Stimulated activated CD8-positive, alpha-beta memory T cell treated with anti-CD3 and anti-CD28 coated beads, Interleukin-7, amount 100 ng/mL, for 24 hours (primary cell): ENCODE results near the gene PBLD.
A peak's percentile ranks its signal among the peaks of the same experiment; 100 is the strongest.

Source experiments
- DNase-seq: peaks from one replicate; pipeline ENCODE4 v3.0.0-alpha.2; 2020; ENCODE audit warnings: low read depth

Gene PBLD

DNA sequence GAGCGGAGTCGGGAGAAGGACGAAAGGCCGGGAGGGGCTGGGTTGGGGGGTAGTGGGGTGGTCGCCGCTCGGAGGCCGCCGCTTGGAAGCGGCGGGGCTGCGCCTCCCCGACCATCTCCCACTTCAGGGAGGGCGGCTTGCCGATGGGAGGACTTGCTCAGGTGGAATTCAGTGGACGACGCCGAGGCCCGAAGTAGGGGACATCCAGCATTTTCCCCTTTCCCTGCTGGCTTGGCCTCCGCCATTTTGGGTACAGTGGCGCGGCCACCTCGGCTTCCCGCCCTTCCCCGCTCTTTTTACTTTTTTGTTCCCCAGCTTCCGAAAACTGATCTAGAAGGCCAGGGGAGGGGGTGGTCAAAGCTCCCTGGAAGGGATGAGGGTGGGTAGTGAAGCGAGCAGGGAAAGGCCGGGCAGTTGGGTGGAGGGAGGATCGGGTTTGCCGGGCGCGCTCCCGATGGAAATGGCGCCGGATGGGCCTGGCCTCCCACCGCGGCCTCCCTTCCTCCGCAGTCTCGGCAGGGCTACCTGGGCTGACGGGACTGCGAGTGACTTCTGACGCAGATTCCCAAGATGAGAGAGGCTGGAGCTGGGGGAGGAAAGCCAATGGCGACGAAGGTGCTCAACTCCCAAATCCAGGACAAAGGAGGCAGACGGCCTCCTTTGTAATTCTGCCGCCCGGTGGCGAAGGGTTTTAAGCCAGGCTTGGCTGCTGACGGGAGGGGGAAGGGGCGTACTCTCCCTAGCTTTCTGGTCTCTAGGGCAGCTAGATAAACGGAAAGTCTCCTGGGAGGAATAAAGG is at the start of gene PBLD:
TSS of gene PBLD (minus strand) at position 670 of the 799 bp plus-strand sequence. CDS start 26,084 bp downstream, outside the sequence.
- peak; percentile 18 for DNase-seq

DNA sequence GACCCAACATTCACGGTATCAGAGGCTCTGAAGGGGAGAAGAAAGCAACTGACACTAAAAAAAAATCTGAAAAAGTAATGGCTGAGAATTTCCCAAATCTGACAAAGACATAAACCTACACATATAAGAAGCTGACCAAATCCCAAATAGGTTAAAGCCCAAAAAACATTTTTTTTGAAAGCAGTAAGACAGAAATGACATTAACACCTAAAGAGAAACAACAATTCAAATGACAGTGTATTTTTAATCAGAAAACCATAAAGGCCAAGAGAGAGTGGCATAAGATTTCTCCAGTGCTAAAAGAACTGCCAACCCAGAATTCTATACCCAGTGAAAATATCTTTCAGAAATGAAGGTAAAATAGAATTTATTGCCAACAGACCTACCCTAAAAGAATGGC is 38.9 kb upstream of the PBLD start:
- no peak for DNase-seq

DNA sequence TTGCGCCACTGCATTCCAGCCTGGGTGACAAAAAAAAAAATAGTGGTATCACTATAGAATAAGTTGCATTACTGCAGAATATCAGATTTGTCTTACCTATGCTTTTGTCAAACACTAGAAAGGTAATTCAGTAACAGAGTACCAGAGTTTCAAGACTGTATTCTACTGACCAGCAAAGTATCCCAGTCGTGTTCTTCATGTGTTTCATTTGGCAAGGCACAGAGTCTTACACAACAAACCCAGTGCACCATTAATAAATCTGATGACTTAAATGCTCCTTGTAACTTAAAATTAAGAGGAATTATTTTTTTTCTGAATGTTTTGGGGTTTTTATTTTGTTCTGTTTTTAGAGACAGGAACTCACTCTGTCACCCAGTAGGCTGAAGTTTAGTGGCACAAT is 34.4 kb upstream of the PBLD start:
- DNase-seq = no peak

DNA sequence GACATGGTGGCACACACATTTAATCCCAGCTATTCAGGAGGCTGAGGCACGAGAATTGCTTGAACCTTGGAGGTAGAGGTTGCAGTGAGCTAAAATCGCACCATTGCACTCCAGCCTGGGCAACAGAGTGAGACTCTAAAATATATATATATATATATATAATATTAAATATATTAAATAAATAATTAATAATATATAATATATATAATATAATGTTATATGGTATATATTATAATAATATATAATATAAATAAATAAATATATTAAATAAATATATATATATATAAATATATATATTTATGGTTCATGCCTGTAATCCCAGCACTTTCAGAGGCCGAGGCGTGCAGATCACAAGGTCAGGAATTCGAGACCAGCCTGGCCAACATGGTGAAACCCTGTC is 33.9 kb upstream of the PBLD start:
- no peak for DNase-seq

DNA sequence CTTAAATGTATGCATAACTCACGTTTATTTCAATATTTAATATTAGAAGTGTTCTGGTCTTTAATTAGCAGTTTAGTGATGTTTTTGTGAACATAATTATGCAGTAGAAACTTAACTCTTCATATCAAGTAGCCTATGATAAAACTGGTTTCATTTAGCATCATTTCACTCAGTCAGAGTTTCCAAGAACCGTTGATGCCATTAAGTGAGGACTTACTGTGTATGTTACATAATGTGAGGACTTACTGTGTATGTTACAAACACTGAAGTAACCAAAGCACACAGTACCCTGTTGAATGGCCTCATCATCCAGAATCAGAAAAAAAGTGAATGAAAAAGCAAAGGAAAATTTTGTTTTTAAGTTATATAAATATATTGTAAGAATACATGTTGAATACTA is 32.9 kb upstream of the PBLD start:
- DNase-seq = no peak

DNA sequence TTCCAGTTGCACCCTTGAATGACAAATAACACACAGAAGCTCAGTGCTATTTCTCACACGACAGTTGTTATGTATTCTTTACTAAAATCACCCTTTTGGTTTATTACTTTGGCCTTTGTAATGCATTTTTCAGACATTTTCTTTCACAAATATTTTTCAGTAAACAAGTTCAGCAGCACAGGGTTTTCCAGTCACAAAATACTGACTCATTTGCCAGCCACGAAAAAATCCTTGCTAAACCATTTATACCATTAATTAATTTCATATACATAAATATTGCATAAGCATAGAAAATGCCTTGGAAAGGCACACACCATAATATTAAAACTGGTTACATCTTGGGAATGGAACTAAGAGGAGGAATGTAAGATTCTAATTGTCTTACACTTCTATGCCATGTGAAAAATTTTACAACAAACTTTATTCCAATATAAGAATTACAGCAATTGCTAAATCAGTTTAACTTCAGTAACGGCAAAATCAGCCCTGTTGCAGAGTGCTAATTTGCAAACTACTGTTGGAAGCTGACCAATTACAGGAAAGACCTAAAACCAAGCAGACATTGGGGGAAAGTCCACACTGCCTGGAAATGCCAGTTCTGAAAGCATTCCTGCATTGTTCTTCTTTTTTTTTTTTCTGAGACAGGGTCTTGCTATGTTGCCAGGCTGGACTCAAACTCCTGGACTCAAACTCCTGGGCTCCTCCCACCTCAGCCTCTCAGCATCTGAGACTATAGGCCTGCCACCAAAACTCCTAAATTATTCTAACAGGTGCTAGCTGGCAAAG is 31.6 kb upstream of the PBLD start:
- DNase-seq = no peak

DNA sequence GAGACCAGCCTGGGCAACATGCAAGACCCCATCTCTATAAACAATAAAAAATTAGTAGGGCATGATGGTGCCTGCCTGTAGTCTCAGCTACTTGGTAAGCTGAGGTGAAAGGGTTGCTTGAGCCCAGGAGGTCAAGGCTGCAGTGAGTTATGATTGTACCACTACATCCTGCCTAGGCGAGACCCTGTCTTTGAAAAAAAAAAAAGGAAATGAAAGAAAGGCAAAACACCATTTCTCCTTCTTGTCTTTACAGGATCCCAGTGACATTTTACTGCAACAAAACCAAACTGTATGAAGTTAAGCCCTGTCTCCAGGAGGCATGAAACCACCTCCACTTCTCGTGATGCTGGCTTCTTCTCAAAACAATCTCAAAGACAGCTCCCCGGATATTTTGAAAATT is 29.9 kb upstream of the PBLD start:
- no peak for DNase-seq

DNA sequence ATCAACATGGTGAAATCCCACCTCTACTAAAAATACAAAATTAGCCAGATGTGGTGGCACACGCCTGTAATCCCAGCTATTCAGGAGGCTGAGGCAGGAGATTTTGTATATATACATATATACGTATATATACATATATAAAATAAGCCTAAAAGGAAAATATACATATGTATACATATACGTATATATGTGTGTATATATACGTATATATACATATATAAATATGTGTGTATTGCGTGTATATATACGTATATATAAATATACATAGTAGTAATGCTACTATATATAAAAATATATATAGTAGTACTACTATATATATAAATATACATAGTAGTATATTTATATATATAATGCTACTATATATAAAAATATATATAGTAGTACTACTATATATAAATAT is 26.5 kb upstream of the PBLD start:
- DNase-seq = no peak

DNA sequence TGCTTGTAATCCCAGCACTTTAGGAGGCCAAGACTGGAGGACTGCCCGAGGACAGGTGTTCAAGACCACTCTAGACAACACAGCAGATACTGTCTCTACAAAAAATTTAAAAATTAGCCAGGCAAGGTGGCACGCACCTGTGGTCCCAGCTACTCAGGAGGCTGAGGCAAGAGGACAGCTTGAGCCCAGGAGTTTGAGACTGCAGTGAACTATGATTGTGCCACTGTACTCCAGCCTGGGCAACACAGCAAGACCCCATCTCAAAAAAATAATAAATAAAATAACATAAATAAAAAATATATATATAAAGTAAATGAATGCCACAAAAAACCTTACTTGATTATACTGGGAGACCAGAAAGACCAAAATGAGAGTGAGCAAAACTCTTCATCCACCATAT is 20.8 kb upstream of the PBLD start:
- no peak for DNase-seq

DNA sequence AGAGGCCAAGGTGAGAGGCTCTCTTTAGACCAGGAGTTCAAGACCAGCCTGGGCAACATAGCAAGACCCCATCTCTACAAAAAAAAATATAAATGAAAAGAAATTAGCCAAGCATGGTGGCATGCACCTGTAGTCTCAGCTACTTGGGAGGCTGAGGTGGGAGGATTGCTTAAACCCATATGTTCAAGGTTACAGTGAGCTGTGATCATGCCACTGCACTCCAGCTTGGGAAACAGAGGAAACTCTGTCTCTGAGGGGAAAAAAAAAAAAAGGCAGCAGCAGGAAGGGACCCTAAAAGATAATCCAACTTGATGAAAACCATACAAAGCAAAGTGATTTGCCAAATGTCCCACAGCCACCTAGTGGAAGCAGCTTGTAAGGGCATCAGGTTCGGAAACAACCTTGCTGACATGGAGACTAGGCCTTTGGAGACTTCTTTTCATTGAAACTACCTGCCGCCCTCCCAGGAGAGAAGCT is 15.6 kb upstream of the PBLD start:
- DNase-seq = peak; percentile 15

DNA sequence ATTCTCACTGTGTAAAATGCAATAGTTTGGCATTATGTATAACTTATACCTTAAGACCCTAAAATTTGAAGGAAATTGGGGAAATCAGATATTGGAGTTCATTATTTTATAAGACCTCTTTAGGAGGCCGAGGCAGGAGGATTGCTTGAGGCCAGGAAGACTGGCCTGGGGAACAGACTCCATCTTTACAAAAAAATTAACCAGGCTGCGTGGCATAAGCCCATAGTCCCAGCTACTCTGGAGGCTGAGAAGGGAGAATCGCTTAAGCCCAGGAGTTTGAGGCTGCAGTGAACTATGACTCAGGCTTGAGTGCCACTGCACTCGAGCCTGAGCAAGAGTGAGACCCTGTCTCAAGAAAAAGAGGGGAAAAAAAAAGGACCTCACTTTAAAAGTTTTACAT is 14.0 kb upstream of the PBLD start:
- no peak for DNase-seq

DNA sequence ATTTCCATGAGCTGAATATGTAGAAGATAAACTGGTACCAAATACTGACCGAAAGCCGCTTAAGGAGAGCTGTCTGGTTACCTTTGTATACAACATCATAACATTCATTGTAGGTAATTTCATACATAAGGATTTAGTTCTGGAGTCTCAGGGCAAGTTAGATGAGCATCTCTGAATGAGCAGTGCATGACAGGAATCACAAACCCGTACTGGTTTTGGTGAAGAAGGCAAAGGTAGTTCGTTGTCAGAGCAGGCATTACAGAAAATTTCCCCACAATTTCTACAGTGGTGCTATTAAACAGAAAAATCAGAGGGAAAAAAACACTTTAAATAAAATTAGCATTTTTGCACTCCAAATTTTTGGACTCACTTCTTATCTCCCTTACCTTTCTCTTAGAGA is 12.9 kb upstream of the PBLD start:
- DNase-seq = no peak

DNA sequence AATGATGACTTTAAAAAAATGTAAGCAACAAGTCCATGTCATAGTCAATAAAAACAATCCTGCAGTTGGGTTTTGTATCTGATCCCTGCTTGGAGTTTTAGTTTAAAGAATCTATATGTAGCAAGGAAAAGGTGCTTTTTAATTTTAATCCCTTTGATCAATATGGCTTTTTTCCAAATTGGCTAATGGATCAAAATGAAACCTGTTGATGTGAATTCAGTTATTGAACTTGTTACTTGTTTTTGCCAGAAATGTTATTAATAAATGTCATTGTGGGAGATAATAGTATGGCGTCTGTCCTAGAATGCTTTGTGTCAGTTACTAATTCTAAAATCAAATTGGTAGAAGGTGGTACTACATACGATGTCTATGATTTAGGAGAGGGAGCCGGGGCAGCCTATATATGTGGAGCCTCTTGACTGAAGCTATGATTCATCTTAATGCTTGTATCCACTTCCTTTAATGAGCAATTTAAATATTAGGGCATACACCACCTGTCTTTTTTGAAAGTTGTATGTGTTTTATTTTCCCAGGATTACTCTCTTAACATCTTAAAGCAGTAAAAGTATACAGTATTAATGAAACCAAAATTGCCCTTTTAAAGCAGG is 10.3 kb upstream of the PBLD start:
- no peak for DNase-seq

DNA sequence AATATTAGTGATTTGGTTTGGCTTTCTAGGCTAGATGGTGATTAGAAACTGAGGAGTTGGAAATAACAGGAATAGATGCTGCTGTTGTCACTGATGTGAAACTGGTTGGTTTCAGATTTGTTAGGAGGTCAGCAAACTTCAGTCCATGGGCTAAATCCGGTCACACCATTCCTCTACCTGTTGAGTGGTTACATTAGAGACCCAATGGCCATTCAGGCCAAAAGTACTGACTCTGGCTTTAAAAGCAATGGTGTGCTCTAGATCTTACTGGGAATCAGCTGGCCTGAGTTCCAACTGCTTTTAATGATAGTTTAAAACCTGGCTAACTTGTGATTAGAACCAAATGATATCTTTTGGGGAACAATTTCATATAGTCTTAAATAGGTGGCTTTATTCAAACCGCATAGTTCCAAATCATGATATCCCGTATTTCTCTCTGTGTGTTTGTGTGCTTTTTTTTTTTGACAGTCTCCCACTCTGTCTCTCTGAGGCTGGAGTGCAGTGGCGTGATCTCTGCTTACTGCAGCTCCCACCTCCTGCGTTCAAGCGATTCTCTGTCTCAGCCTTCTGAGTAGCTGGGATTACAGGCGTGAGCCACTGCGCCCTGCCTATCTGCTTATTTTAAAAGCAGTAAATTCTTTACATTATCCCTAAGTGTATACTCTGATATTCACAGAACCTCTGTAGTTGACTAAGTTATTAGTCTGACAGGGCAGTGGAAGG is 7.8 kb upstream of the PBLD start:
- DNase-seq = no peak

DNA sequence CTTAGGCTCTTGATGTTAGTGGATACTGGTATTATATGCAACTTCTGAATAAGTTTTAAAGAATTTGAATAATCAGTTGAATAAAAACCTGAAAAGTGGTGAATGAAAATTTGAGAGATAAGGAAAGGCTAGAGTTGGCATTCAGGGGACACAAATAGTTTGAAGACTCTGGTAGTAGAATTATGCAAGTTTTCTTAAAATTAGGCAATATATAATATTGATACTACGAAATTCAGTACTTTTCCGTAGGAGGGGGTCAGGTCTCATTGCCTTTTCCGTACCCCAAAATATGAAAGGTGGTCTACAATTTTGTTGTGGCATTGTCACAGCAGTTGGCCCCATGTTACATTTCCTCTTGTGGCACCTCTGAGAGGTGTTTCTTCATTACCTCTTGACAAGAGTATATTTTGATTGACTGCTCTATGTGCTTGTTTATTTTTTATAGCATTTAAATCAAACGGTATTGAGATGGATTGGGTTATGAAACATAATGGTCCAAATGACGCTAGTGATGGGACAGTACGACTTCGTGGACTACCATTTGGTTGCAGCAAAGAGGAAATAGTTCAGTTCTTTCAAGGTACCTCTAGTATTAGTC is 4.1 kb upstream of the PBLD start:
- DNase-seq = no peak

DNA sequence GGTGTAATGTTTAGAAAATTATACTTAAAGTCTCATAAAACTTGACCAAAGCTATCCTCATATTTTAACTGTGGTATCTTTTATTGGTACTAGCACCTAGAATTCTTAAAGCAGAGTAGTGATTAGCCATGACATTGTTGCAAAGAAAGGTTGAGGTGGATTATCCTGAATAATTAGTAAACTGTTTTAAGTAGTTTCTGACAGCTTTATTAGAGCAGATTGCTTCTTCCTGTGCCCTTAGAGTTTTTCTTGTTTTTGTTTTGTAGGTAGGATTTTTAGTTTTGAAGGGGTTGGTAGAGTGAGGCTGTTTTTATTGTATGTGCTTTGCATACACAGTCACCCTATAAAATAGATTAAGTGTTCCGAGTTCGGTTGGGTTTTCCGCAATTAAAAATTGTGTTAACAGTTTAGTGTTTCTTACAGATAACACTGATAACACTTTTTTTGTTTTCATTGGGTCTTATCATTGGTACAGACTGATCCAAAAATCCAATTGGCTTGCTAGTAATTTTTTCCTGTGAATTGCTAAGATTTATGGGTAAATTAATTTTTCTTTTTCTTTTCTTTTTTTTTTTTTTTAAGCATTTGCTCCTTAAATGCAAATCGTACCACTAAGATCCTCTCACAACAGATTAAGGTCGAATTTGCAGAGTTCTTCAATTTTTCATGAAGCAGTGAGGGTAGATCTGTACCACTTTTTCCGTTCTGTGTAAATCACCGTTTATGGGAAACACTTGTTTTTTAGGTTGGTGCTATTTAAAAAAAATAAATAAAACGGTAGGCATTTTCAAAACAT is 2.1 kb upstream of the PBLD start:
- DNase-seq = no peak

DNA sequence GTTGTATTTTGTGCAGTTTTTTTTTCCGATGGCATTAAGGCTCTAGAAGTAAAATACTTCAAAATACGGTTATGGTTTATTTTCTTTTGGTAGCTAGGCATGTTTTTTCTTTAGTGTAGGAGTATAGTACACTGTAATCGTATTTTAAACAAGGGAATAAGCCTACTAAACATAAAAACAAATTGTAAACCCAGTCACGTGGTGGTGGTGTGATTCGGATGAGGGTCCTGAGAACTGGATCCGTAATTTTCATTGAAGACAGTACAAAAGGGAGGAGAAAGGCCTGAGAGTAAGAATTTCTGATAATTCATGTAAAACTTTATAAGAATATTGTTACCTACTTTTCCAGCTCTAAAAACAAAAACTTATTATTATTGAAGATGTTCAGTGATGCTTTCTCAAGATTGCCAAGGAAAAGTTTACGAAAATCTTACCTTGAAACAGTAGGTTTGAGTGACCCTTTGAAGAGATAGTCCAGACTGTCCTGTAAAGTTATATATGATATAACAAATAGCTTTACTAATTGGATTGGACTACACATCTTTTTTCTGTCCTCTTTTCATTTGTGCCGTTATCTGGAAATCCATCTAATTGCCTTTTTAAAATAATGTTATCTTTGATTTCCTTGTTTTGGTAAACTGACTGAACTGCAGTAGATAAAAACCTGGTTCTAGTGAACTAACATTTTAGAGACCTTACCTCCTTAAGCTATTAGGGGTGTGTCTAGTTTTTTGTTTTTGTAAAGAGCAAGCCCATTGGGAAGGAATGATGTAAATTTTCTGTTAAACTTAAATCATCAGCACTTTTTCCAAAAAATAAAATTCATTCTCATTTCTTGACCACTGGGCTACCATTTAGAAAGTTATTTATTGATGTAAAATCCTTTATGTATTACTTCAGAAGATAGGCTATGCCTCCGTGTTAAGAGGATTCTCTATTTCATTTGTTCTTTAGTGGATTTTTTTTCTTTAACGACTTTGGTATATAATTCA is 1.0 kb upstream of the PBLD start:
- no peak for DNase-seq

DNA sequence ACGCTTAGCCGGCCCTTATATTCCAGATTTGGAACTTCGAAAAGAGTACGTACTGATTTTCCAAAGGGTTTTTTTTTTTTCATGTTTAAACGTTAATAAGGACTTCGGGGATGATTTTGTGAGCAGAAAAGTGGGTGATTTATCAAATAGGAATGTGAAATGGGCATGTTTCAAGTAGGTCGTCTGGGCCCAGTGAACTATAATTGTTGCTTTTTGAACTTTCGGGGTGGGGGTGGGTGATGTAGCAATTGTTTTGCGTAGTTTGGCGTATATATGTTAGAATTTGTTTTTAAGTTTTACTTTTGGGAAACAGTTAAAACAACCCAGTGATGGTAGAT is 299 bp upstream of the PBLD start:
- DNase-seq = no peak

DNA sequence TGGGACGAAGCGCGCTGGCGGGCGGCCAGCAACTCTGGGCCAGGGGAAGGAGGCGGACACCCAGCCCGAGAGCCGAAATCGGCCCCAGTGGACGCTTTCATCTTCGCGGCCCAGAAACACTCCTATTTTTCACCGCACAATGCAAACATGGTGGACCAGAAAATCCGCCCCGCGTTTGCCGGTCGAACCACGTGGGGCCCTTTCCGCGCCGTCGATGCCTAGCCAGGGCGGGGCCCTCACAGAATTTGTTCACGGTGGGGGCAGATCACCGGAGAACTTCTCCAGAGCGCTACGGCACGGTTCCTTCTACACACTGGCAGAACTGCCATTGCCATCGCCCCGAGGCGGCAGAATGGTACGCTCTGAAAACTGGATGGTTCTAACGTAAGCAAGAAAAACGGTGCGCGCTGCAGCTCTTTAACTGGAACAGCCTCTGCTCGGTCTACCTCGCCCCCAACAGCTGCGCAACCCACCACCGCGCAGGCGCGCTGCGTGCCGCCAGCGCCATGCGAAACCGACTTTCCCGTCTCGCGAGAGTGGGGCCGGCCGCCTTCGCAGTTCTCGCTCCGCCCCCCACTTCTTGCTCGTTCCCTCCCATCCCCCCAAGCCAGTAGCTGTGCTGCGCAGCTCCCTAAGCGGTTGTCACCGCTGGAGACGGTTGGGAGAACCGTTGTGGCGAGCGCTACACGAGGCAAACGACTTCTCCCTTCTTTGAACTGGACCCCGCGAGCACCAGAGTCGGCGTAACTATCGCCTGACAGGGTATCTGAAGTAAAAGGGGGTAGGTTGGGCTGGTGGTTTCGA is 1.1 kb downstream of the PBLD start, which contains the start of gene HNRNPH3:
TSS of gene HNRNPH3 (plus strand) at position 610 of the 804 bp plus-strand sequence. CDS start 5,158 bp downstream, outside the sequence.
- peak; percentile 95 for DNase-seq
